ENCODE measurements around the gene OR51A7.
"Not testable (repeated sequence)": the region's sequence is repeated elsewhere in the genome, so short reads cannot be mapped to it uniquely, and the experiment has no call there.

Gene OR51A7, protein sequence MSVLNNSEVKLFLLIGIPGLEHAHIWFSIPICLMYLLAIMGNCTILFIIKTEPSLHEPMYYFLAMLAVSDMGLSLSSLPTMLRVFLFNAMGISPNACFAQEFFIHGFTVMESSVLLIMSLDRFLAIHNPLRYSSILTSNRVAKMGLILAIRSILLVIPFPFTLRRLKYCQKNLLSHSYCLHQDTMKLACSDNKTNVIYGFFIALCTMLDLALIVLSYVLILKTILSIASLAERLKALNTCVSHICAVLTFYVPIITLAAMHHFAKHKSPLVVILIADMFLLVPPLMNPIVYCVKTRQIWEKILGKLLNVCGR

DNA sequence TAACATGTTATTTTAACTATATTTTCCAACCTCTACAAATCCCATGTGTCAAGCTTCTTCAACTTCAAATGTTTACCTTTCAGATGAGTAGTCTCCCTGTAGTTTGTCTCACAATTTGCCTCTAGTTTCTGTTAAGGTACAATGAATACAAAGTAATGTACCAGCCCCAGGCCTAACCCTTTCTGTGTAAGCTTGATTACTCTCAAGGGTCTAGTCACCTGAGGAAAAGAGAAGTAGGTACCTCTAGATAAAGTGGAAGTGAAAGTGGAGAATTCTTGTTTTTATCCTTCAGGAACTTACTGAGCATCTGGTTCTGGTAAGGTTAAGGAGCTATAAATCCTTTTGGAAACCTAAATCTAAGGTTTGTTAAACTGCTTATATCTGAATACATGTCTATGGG, at the start of gene OR51A7:
TSS of gene OR51A7 (plus strand) at position 300 of the 400 bp plus-strand sequence. CDS start 3,587 bp downstream, outside the sequence.
- DNase-seq = no peak

GRCh38 chr11:4854286-4854685, 49.3 kb upstream of the OR51A7 start:
- DNase-seq = not testable (repeated sequence)

- DNase-seq = no peak
These were observed 40.9 kb upstream of the OR51A7 start for GRCh38 chr11:4862447-4863236.

DNA sequence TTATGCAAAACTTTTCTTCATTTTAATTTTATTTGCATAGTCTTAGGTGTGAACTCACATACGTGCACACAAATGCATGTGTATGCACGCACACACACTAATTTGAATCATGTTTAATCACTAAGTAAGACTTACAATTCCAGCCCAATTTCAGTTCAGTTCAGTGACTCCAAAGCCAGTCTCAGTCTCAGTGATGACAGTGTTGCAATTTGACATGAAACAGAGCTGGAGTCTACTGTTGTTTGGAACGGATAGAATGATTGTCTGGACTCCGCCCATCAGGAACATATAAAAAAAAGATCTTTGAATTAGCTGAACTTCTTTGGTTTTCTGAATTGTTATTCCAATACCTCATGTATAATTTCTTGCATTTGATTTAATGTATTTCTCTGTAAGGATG, 39.7 kb upstream of the OR51A7 start:
- no peak for DNase-seq

GRCh38 chr11:4865855-4866254, 37.7 kb upstream of the OR51A7 start:
- no peak for DNase-seq

- DNase-seq = no peak
These were observed 22.4 kb upstream of the OR51A7 start for GRCh38 chr11:4881188-4881587.

DNA sequence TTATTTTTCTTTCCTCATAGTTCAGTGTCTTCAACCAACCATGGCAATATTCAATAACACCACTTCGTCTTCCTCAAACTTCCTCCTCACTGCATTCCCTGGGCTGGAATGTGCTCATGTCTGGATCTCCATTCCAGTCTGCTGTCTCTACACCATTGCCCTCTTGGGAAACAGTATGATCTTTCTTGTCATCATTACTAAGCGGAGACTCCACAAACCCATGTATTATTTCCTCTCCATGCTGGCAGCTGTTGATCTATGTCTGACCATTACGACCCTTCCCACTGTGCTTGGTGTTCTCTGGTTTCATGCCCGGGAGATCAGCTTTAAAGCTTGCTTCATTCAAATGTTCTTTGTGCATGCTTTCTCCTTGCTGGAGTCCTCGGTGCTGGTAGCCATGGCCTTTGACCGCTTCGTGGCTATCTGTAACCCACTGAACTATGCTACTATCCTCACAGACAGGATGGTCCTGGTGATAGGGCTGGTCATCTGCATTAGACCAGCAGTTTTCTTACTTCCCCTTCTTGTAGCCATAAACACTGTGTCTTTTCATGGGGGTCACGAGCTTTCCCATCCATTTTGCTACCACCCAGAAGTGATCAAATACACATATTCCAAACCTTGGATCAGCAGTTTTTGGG, 21.6 kb upstream of the OR51A7 start, which contains the start of gene OR51T1:
TSS of gene OR51T1 (plus strand) at position 41 of the 641 bp plus-strand sequence. CDS start at position 41, 0 bp downstream.
- DNase-seq = no peak

GRCh38 chr11:4882543-4882942, 21.0 kb upstream of the OR51A7 start:
- DNase-seq = no peak

DNA sequence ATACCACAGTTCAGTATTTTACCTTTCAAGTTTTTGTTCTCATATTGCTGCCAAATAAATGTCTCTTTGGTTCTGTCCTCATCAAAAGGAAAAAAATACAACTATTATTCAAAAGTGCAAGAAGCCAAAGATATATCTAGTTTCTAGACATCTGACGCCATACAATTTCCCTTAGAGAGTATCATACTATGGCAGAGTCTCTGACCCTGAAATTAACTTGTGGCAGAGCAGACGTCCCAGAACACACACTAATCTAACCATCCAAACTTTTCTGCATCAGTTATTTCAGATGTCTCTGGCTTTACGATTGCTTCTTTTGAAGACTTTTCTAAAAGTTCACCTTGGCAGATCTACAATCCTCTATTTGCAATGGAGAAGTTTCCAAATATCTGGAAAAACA, 19.2 kb upstream of the OR51A7 start:
- no peak for DNase-seq

DNA sequence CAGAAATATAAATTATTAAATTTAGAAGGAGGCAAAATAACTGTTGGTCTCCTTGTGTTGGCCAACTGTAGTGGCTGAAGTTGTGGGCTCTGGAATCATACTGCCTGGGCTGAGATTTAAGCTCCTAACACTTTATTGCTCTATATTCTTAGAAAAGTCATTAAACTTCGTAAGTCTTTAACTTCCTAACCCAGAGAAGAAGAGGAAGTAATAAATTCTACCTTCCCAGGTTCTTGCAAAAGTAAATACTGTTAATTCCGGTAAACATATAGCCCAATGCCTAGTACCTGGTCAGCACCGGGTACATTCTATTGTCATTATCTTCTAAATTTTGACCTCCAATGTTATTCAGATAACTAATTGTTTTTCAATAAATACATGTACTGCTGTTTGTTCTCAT, 17.4 kb upstream of the OR51A7 start:
- DNase-seq = no peak

GRCh38 chr11:4887591-4887990, 16.0 kb upstream of the OR51A7 start:
- no peak for DNase-seq

DNA sequence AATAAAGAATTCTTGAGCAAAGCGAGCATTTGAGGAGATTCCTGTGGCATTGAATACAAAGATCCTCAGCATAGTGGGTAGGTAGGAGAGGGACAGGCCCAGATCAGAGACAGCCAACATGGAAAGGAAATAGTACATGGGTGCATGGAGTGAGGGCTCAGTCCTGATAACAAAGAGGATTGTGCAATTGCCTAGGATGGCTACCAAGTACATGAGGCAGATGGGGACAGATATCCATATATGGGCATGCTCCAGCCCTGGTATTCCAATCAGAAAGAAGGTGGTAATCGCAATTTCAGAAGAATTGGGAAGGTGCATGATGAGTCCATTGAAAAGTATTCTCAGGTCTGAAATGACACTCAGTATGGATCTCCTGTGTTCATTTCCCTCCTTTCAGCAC, 13.3 kb upstream of the OR51A7 start:
- no peak for DNase-seq

DNA sequence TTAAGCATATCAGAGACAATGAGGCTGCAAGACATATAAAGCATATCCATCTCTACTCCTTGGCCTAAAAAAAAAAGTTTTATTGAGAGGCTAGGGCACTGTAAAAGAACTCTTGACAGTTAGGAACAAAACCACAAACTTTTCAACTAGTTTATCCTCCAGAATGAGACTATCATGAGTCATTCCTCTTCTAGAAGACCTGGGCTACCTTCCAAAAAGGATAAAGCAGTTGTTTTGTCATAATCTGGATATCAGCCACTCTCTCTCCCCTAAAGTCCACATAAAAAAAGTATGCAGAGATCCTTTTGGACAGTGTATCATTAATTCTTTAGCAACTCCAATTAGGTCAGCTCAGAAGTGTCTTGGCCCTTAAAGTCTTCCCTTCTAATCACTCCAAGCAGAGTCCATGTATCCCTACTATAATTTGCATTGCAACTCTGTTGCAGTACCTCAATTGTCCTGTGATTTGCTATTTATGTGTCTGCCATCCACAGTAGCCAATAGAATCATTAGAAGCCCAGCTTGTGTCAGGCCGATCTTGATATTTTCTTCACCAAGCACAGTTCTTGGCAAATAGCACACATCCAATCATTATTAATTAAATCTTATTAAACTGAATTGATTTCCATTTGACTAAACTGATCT, 11.5 kb upstream of the OR51A7 start:
- DNase-seq = no peak

DNA sequence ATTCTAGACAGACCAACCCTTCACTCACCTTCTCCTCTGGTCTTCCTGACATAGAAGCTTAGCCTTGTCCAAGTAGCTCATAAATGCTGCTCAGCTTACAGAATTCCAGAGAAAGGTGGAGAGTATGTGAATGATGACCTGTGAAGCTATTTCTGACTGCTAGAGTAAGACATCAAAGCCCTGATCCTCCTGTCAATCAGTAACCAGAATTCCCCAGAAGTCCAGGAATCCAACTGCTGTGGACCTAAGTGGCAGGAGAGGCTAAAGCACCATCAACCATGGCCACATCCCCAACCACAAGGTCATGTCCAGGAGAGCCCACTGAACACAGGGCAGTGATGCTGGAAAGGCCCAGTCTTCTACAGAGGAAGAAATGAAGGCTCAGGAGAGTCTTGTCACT, 13.0 kb downstream of the OR51A7 start:
- no peak for DNase-seq

DNA sequence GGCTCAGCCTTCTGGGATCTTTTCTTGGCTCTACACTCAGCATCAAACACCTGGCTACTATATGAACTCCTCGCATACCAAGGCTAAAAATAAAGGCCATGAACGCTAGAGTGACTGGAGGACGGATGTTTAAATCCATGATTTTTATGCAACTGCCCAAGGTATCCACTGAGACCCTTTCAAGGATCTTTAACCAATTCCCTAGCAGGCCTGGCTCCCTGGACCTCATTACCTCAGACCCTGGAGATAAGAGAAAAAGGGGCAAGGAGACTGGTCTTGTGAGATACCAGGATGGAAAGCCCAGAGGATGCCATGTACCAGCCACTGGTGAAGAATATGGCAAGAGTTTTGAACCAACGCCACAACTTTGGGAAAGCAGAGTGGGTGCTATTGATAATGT, 15.7 kb downstream of the OR51A7 start, which contains the start of gene OR51G2:
TSS of gene OR51G2 (minus strand) at position 101 of the 400 bp plus-strand sequence. CDS start 3,687 bp downstream, outside the sequence.
- no peak for DNase-seq

DNA sequence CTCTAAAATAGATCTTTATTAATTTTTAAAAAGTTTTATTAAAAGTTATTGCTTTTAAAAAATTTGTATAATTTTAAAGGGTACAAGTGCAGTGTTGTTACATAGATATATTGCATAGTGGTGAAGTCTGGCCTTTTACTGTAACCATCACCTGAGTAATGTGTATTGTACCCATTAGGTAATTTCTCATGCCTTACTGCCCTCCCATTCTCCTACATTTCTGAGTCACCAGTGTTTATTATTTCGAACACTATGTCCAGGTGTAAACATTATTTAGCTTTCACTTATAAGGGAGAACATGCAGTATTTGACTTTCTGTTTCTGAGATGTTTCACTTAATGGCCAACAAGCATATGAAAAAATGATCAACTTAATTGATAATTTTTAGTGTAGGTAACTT, 18.2 kb downstream of the OR51A7 start:
- no peak for DNase-seq

DNA sequence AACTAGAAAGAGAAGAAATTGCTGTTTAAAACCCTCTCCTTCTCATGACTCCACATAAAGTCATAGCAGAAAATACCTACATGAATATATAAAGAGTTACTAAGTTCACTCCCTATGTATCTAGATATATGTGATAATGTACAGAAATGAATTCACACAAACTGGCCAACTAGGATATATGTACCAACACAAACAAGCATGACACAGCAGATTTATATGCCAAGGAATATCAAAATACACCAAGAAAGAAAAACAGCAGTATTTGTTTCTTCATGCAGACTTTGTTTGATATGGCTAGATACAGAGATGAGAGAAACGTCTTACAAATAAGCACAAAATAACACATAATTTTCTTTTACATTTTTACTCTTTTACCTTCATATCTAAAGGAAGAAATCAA, 18.7 kb downstream of the OR51A7 start:
- no peak for DNase-seq

DNA sequence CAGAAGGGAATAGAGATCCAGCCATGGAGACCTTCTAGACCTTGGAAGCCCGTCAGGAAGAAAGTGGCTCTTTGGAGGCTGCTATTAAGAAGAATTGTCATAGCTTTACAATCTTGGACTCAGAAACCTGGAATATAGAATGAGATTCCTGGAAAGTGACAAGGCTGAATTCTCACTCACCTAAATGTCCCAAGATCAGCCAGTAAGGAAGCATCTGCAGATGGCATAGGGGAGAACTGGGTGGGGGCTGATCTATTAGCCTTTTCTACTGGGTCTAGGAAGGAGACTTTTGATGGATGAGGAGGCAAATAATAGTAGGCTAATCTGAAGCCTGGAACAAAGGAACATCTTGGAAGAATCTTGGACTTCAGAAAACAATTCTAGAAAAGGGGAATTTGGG, 20.7 kb downstream of the OR51A7 start, which contains the start of gene OR51G1:
TSS of gene OR51G1 (minus strand) at position 101 of the 400 bp plus-strand sequence. CDS start at position 101, 0 bp downstream.
- DNase-seq = no peak

DNA sequence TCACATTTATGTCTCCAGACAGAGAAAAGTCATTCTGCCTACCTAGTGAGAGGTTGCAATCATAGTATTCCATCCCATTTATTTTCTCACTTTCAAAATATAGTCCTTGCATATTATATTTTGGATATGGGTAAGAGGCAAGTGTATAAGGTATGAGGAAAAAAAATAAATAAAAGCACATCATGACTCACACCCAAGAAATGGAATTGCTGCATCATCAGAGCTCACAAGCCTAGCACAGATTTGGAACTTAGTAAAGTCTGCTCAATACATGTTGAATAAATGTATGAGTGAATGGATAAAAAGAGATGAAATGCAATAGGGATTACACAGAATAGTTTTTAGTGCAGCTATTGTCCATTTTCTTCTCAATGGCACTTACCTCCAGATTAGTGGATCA, 23.0 kb downstream of the OR51A7 start:
- DNase-seq = no peak

GRCh38 chr11:4932751-4933150, 29.2 kb downstream of the OR51A7 start:
- DNase-seq = no peak

DNA sequence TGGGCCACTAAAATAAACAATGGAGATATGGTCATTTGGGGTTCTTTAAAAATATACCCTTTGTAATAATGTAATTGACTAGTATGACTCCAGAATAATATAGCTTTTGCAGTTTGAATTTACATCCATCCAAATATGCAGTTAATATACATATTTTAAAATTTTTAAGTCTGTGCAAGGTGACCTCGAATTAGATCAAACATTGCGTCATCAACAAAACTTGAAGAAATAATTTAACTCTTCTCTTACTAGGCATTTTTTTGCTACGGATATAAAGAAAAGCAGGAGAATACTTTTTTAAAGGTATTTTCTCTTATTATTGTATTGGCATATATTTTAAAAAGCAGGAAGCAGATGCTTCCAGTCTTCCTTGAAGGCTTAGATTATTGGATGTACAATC, 33.2 kb downstream of the OR51A7 start:
- no peak for DNase-seq

DNA sequence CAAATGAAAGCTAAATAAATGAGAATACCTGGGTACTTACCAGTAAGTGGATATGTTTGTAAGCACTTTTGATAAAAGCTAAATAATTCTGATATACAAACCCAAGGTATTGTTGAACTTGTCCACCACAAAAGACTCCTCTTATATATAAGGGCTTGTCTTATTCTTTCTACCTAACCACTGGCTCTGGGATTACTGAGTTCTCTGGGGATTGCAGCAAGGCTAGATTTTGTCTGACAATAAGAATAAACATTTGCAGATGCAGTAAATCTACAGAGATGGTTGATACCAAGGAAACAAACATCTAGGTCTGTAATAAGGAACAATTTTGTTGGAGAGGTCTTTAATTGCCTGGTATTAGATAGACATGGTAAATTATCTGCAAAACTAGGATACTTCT, 43.9 kb downstream of the OR51A7 start, which contains the start of gene OR51A4:
TSS of gene OR51A4 (minus strand) at position 101 of the 400 bp plus-strand sequence. CDS start 505 bp downstream, outside the sequence.
- DNase-seq = no peak

GRCh38 chr11:4955613-4956012, 52.0 kb downstream of the OR51A7 start, which contains the start of gene OR51A2:
Gene OR51A2, minus strand, starts transcription at chr11:4955713. Its CDS starts 0 bp downstream, at chr11:4955713.
- DNase-seq = not testable (repeated sequence)
